IPS-18a (cell line): ENCODE data around the gene RBMS1.
A peak's percentile ranks its signal among the peaks of the same experiment; 100 is the strongest.

Source experiments
- H3K27ac ChIP-seq: one replicate; pipeline ENCODE4 v1.5.1; 2013; ENCODE audit warnings: low read length
- H3K27me3 ChIP-seq: one replicate; pipeline ENCODE4 v1.6.1; 2013; ENCODE audit warnings: mild to moderate bottlenecking, low read length; ENCODE audit not compliant: control insufficient read depth, insufficient read depth
- H3K36me3 ChIP-seq: one replicate; pipeline ENCODE4 v1.6.1; 2013; ENCODE audit warnings: low read depth, low read length; ENCODE audit not compliant: control insufficient read depth
- H3K4me1 ChIP-seq: one replicate; pipeline ENCODE4 v1.6.1; 2013; ENCODE audit warnings: low read depth, low read length; ENCODE audit not compliant: control insufficient read depth
- H3K4me3 ChIP-seq: one replicate; pipeline ENCODE4 v1.5.1; 2013; ENCODE audit warnings: low read length
- H3K9ac ChIP-seq: one replicate; pipeline ENCODE4 v1.6.1; 2013; ENCODE audit warnings: mild to moderate bottlenecking, low read length, moderate library complexity
- H3K9me3 ChIP-seq: one replicate; pipeline ENCODE4 v1.6.1; 2013; ENCODE audit warnings: low read depth, low read length; ENCODE audit not compliant: control insufficient read depth

RBMS1 gene

GRCh38 chr2:160478660-160479059 is 14.9 kb downstream of the RBMS1 start:
- Histone ChIP-seq H3K9ac (no peak overlapping the region), H3K4me1 (peaks cover 25% of the 10 kb centered on the region), H3K27ac (no peak overlapping the region), H3K36me3 (no peaks in the 10 kb centered on the region), H3K4me3 (no peak overlapping the region), H3K9me3 (no peaks in the 10 kb centered on the region), H3K27me3 (no peaks in the 10 kb centered on the region)

- Histone ChIP-seq H3K4me3 (no peak overlapping the region), H3K4me1 (peaks cover 29% of the 10 kb centered on the region), H3K9me3 (no peaks in the 10 kb centered on the region), H3K27ac (no peak overlapping the region), H3K9ac (no peak overlapping the region), H3K36me3 (no peaks in the 10 kb centered on the region), H3K27me3 (no peaks in the 10 kb centered on the region)
Measured at GRCh38 chr2:160477032-160477431, 16.6 kb downstream of the RBMS1 start.

GRCh38 chr2:160474891-160475787 is 18.5 kb downstream of the RBMS1 start:
- H3K36me3 ChIP-seq: no peaks in the 10 kb centered on the region
- no peaks in the 10 kb centered on the region for H3K9me3 ChIP-seq
- H3K27me3 ChIP-seq: no peaks in the 10 kb centered on the region
- H3K4me1 ChIP-seq: peaks cover 29% of the 10 kb centered on the region
- no peak overlapping the region for H3K27ac ChIP-seq
- no peak overlapping the region for H3K4me3 ChIP-seq
- no peak overlapping the region for H3K9ac ChIP-seq

GRCh38 chr2:160474319-160474645 is 19.3 kb downstream of the RBMS1 start:
- Histone ChIP-seq H3K4me3 (no peak overlapping the region), H3K4me1 (peaks cover 25% of the 10 kb centered on the region), H3K9me3 (no peaks in the 10 kb centered on the region), H3K36me3 (no peaks in the 10 kb centered on the region), H3K27ac (peak overlapping the region; percentile 2), H3K9ac (peak overlapping the region; percentile 28), H3K27me3 (no peaks in the 10 kb centered on the region)

- peak overlapping the region; percentile 2 for H3K27ac ChIP-seq
- no peaks in the 10 kb centered on the region for H3K9me3 ChIP-seq
- H3K9ac ChIP-seq: peak overlapping the region; percentile 28
- peaks cover 19% of the 10 kb centered on the region for H3K4me1 ChIP-seq
- H3K27me3 ChIP-seq: no peaks in the 10 kb centered on the region
- no peak overlapping the region for H3K4me3 ChIP-seq
- H3K36me3 ChIP-seq: no peaks in the 10 kb centered on the region
Measured at GRCh38 chr2:160473468-160474318, 19.9 kb downstream of the RBMS1 start.

GRCh38 chr2:160472839-160473251 is 20.8 kb downstream of the RBMS1 start:
- Histone ChIP-seq H3K9ac (peak overlapping the region; percentile 28), H3K9me3 (no peaks in the 10 kb centered on the region), H3K27me3 (no peaks in the 10 kb centered on the region), H3K36me3 (no peaks in the 10 kb centered on the region), H3K4me3 (no peak overlapping the region), H3K27ac (peak overlapping the region; percentile 2), H3K4me1 (peaks cover 18% of the 10 kb centered on the region)

- Histone ChIP-seq H3K27ac (no peak overlapping the region), H3K9me3 (no peaks in the 10 kb centered on the region), H3K27me3 (no peaks in the 10 kb centered on the region)
Measured at GRCh38 chr2:160471950-160472349, 21.7 kb downstream of the RBMS1 start.

GRCh38 chr2:160469621-160470204 is 23.9 kb downstream of the RBMS1 start:
- Histone ChIP-seq H3K36me3 (no peaks in the 10 kb centered on the region), H3K27me3 (no peaks in the 10 kb centered on the region), H3K9ac (no peak overlapping the region), H3K4me1 (peaks cover 13% of the 10 kb centered on the region), H3K4me3 (no peak overlapping the region), H3K27ac (no peak overlapping the region), H3K9me3 (no peaks in the 10 kb centered on the region)

More at GRCh38 chr2:160471950-160472349, 21.7 kb downstream of the RBMS1 start:
- H3K4me1 ChIP-seq: peaks cover 18% of the 10 kb centered on the region
- no peak overlapping the region for H3K9ac ChIP-seq
- H3K4me3 ChIP-seq: no peak overlapping the region
- no peaks in the 10 kb centered on the region for H3K36me3 ChIP-seq

GRCh38 chr2:160469164-160469563 is 24.4 kb downstream of the RBMS1 start:
- H3K4me1 ChIP-seq: peaks cover 13% of the 10 kb centered on the region
- no peak overlapping the region for H3K9ac ChIP-seq
- no peaks in the 10 kb centered on the region for H3K36me3 ChIP-seq
- H3K9me3 ChIP-seq: no peaks in the 10 kb centered on the region
- H3K4me3 ChIP-seq: no peak overlapping the region
- H3K27me3 ChIP-seq: no peaks in the 10 kb centered on the region
- H3K27ac ChIP-seq: no peak overlapping the region

GRCh38 chr2:160467086-160467485 is 26.5 kb downstream of the RBMS1 start:
- no peaks in the 10 kb centered on the region for H3K36me3 ChIP-seq
- no peak overlapping the region for H3K4me3 ChIP-seq
- H3K9ac ChIP-seq: no peak overlapping the region
- H3K9me3 ChIP-seq: no peaks in the 10 kb centered on the region
- no peaks in the 10 kb centered on the region for H3K4me1 ChIP-seq
- H3K27me3 ChIP-seq: no peaks in the 10 kb centered on the region
- no peak overlapping the region for H3K27ac ChIP-seq

- Histone ChIP-seq H3K27me3 (no peaks in the 10 kb centered on the region), H3K27ac (no peak overlapping the region), H3K4me1 (no peaks in the 10 kb centered on the region), H3K36me3 (no peaks in the 10 kb centered on the region), H3K9me3 (no peaks in the 10 kb centered on the region), H3K4me3 (no peak overlapping the region), H3K9ac (no peak overlapping the region)
Measured at GRCh38 chr2:160465406-160465805, 28.2 kb downstream of the RBMS1 start.
